Glutamatergic neuron (in vitro differentiated cells): ENCODE results near the gene ADARB2. TPM values are rescaled to one million over a fixed set of nuclear protein-coding genes. Genes with fewer than 3 reads are reported as not detected.

ENCODE experiments used
- DNase-seq: peaks from one replicate; pipeline ENCODE4 v3.0.0; 2022
- H3K27ac Mint-ChIP-seq: one replicate; pipeline ENCODE4 v1.8.0; 2020; ENCODE audit warnings: mild to moderate bottlenecking, mixed read lengths, inconsistent platforms; ENCODE audit not compliant: unreplicated experiment
- H3K27me3 Mint-ChIP-seq: one replicate; pipeline ENCODE4 v1.8.0; 2020; ENCODE audit warnings: mild to moderate bottlenecking, moderate library complexity, mixed read lengths, inconsistent platforms; ENCODE audit not compliant: unreplicated experiment
- H3K36me3 Mint-ChIP-seq: one replicate; pipeline ENCODE4 v1.8.0; 2020; ENCODE audit warnings: mild to moderate bottlenecking, mixed read lengths, inconsistent platforms; ENCODE audit not compliant: unreplicated experiment
- H3K4me1 Mint-ChIP-seq: one replicate; pipeline ENCODE4 v1.8.0; 2020; ENCODE audit warnings: mild to moderate bottlenecking, low read depth, mixed read lengths, inconsistent platforms; ENCODE audit not compliant: unreplicated experiment
- H3K4me3 Mint-ChIP-seq: one replicate; pipeline ENCODE4 v1.8.0; 2020; ENCODE audit warnings: mild to moderate bottlenecking, mixed read lengths, inconsistent platforms; ENCODE audit not compliant: unreplicated experiment
- H3K9me3 Mint-ChIP-seq: one replicate; pipeline ENCODE4 v1.8.0; 2020; ENCODE audit warnings: mild to moderate bottlenecking, moderate library complexity, mixed read lengths, inconsistent platforms; ENCODE audit not compliant: unreplicated experiment
- CTCF ChIP-seq: fragments of 200-600 bp; sonication (generic); IDR thresholded peaks from one replicate; pipeline ENCODE4 v1.5.0; 2021; ENCODE audit not compliant: partially characterized antibody, unreplicated experiment
- total RNA-seq: library from RNA; stranded (reverse); fragmentation: NEBNext Ultra II Directional; extraction: Animal tissue kit (Norgen Biotek cat#: 25700); gene quantifications from one replicate; pipeline ENCODE4 v1.2.1, GENCODE V29; 2021; ENCODE audit not compliant: unreplicated experiment

ADARB2 gene
- total RNA-seq, 1 donor from 2014 or later, result 20.6 TPM

GRCh38 chr10:1744524-1744923 is 7.2 kb upstream of the ADARB2 start:
- no peak for TF ChIP-seq CTCF
- no peak for DNase-seq
- peaks cover 25% of the 10 kb centered on the region for H3K36me3 Mint-ChIP-seq
- no peak overlapping the region for H3K4me3 Mint-ChIP-seq
- peaks cover 13% of the 10 kb centered on the region for H3K27me3 Mint-ChIP-seq
- H3K9me3 Mint-ChIP-seq, result peaks cover 28% of the 10 kb centered on the region
- peaks cover 47% of the 10 kb centered on the region for H3K4me1 Mint-ChIP-seq
- H3K27ac Mint-ChIP-seq, result peak overlapping the region; percentile 76

GRCh38 chr10:1743141-1743540 is 5.8 kb upstream of the ADARB2 start:
- H3K36me3 Mint-ChIP-seq, result peaks cover 14% of the 10 kb centered on the region
- peak; percentile 80 for DNase-seq
- H3K9me3 Mint-ChIP-seq, result peaks cover 23% of the 10 kb centered on the region
- H3K27ac Mint-ChIP-seq, result peak overlapping the region; percentile 93
- no peak for TF ChIP-seq CTCF
- peaks cover 17% of the 10 kb centered on the region for H3K27me3 Mint-ChIP-seq
- H3K4me3 Mint-ChIP-seq, result peak overlapping the region; percentile 69
- peaks cover 59% of the 10 kb centered on the region for H3K4me1 Mint-ChIP-seq

GRCh38 chr10:1741450-1741849 is 4.1 kb upstream of the ADARB2 start:
- Mint-ChIP-seq H3K9me3 (peaks cover 26% of the 10 kb centered on the region), H3K27me3 (peaks cover 17% of the 10 kb centered on the region), H3K36me3 (peaks cover 8% of the 10 kb centered on the region), H3K4me3 (no peak overlapping the region), H3K27ac (no peak overlapping the region), H3K4me1 (peaks cover 64% of the 10 kb centered on the region)
- no peak for DNase-seq
- TF ChIP-seq CTCF, result no peak

- H3K27me3 Mint-ChIP-seq, result peaks cover 8% of the 10 kb centered on the region
Measured at GRCh38 chr10:1739751-1740150, 2.4 kb upstream of the ADARB2 start.

GRCh38 chr10:1738950-1739349 is 1.6 kb upstream of the ADARB2 start:
- Mint-ChIP-seq H3K9me3 (peaks cover 19% of the 10 kb centered on the region), H3K4me3 (peak overlapping the region; percentile 63), H3K4me1 (peaks cover 50% of the 10 kb centered on the region), H3K27me3 (peaks cover 8% of the 10 kb centered on the region), H3K36me3 (no peaks in the 10 kb centered on the region), H3K27ac (no peak overlapping the region)
- no peak for DNase-seq
- TF ChIP-seq CTCF, result no peak

More at GRCh38 chr10:1739751-1740150, 2.4 kb upstream of the ADARB2 start:
- H3K4me1 Mint-ChIP-seq, result peaks cover 54% of the 10 kb centered on the region
- H3K4me3 Mint-ChIP-seq, result no peak overlapping the region
- no peak overlapping the region for H3K27ac Mint-ChIP-seq
- peaks cover 19% of the 10 kb centered on the region for H3K9me3 Mint-ChIP-seq
- TF ChIP-seq CTCF, result no peak
- no peak for DNase-seq
- no peaks in the 10 kb centered on the region for H3K36me3 Mint-ChIP-seq
